ENCODE data around the gene TMEM236. TPM values are rescaled to one million over a fixed set of nuclear protein-coding genes. Genes with fewer than 3 reads are reported as not detected.
A peak's percentile ranks its signal among the peaks of the same experiment; 100 is the strongest.

The TMEM236 gene
- total RNA-seq, 4 donors from 2014 or later = 3.3 to 99.1 (median 77.1) TPM

GRCh38 chr10:17795083-17795482, 43.1 kb downstream of the TMEM236 start:
- H3K4me1 ChIP-seq = peaks cover 0 to 27% (median 0%) of the 10 kb centered on the region in 4 donors
- TF ChIP-seq CTCF (IDR thresholded peaks at IDR 0.05) = no peak
- TF ChIP-seq POLR2A (IDR thresholded peaks at IDR 0.05) = no peak
- no peaks in the 10 kb centered on the region for H3K27me3 ChIP-seq
- no peaks in the 10 kb centered on the region for H3K9me3 ChIP-seq
- H3K4me3 ChIP-seq = no peak overlapping the region
- no peaks in the 10 kb centered on the region for H3K36me3 ChIP-seq
- DNase-seq = no peak
- H3K27ac ChIP-seq = peak overlapping the region in 2 of 4 donors; percentile 65 to 75

GRCh38 chr10:17795813-17796594, 44.0 kb downstream of the TMEM236 start:
- peaks cover 0 to 27% (median 0%) of the 10 kb centered on the region in 4 donors for H3K4me1 ChIP-seq
- H3K27ac ChIP-seq = peak overlapping the region in 1 of 4 donors; percentile 34
- H3K9me3 ChIP-seq = no peaks in the 10 kb centered on the region
- H3K27me3 ChIP-seq = no peaks in the 10 kb centered on the region
- TF ChIP-seq CTCF (IDR thresholded peaks at IDR 0.05) (no peak), POLR2A (IDR thresholded peaks at IDR 0.05) (no peak)
- no peaks in the 10 kb centered on the region for H3K36me3 ChIP-seq
- H3K4me3 ChIP-seq = no peak overlapping the region
- DNase-seq = no peak

GRCh38 chr10:17801507-17801906, 49.5 kb downstream of the TMEM236 start:
- no peak for DNase-seq
- Histone ChIP-seq H3K4me1 (peaks cover 0 to 4% (median 0%) of the 10 kb centered on the region in 4 donors), H3K27ac (no peak overlapping the region), H3K27me3 (no peaks in the 10 kb centered on the region), H3K4me3 (no peak overlapping the region), H3K36me3 (no peaks in the 10 kb centered on the region), H3K9me3 (no peaks in the 10 kb centered on the region)
- TF ChIP-seq POLR2A (IDR thresholded peaks at IDR 0.05) = no peak
- peak in 3 of 6 experiments; percentile 45 to 46 (median 46) for TF ChIP-seq CTCF (IDR thresholded peaks at IDR 0.05)

GRCh38 chr10:17802350-17802749, 50.3 kb downstream of the TMEM236 start:
- Histone ChIP-seq H3K36me3 (no peaks in the 10 kb centered on the region), H3K9me3 (no peaks in the 10 kb centered on the region), H3K27me3 (no peaks in the 10 kb centered on the region), H3K27ac (no peak overlapping the region), H3K4me1 (no peaks in the 10 kb centered on the region), H3K4me3 (no peak overlapping the region)
- DNase-seq = no peak
- TF ChIP-seq POLR2A (IDR thresholded peaks at IDR 0.05) (no peak), CTCF (IDR thresholded peaks at IDR 0.05) (no peak)

- no peaks in the 10 kb centered on the region for H3K36me3 ChIP-seq
- H3K4me3 ChIP-seq = no peak overlapping the region
- DNase-seq = no peak
- no peak overlapping the region for H3K27ac ChIP-seq
- TF ChIP-seq CTCF (IDR thresholded peaks at IDR 0.05) (no peak), POLR2A (IDR thresholded peaks at IDR 0.05) (no peak)
- H3K4me1 ChIP-seq = no peaks in the 10 kb centered on the region
- no peaks in the 10 kb centered on the region for H3K9me3 ChIP-seq
- no peaks in the 10 kb centered on the region for H3K27me3 ChIP-seq
Measured at GRCh38 chr10:17802976-17803375, 51.0 kb downstream of the TMEM236 start.

All from Peyer's patch (tissue), 4 donors.